Dendritic cell treated with granulocyte-macrophage colony-stimulating factor and Interleukin-4, amounts not matched to agents 40 ng/mL and 50 ng/mL, for 4 days (primary cell): ENCODE measurements around the gene APLP1.
"Not testable (repeated sequence)": the region's sequence is repeated elsewhere in the genome, so short reads cannot be mapped to it uniquely, and the experiment has no call there.

Experiments
- H3K27ac Mint-ChIP-seq: one replicate; pipeline ENCODE4 v1.8.0; 2022; ENCODE audit warnings: mild to moderate bottlenecking, mixed read lengths
- H3K27me3 Mint-ChIP-seq: one replicate; pipeline ENCODE4 v1.8.0; 2022; ENCODE audit warnings: mild to moderate bottlenecking, mixed read lengths
- H3K36me3 Mint-ChIP-seq: one replicate; pipeline ENCODE4 v1.8.0; 2022; ENCODE audit warnings: low read depth, mixed read lengths
- H3K4me1 Mint-ChIP-seq: one replicate; pipeline ENCODE4 v1.8.0; 2022; ENCODE audit warnings: low read depth, mixed read lengths
- H3K4me3 Mint-ChIP-seq: one replicate; pipeline ENCODE4 v1.8.0; 2022; ENCODE audit warnings: mild to moderate bottlenecking, moderate library complexity, mixed read lengths
- H3K9me3 Mint-ChIP-seq: one replicate; pipeline ENCODE4 v1.8.0; 2022; ENCODE audit warnings: mixed read lengths
- intact Hi-C: fragments of 100-400 bp; cut with micrococcal nuclease; formaldehyde crosslinking; loops from one replicate; pipeline ENCODE4 v1.15.0; 2022

The APLP1 gene

DNA sequence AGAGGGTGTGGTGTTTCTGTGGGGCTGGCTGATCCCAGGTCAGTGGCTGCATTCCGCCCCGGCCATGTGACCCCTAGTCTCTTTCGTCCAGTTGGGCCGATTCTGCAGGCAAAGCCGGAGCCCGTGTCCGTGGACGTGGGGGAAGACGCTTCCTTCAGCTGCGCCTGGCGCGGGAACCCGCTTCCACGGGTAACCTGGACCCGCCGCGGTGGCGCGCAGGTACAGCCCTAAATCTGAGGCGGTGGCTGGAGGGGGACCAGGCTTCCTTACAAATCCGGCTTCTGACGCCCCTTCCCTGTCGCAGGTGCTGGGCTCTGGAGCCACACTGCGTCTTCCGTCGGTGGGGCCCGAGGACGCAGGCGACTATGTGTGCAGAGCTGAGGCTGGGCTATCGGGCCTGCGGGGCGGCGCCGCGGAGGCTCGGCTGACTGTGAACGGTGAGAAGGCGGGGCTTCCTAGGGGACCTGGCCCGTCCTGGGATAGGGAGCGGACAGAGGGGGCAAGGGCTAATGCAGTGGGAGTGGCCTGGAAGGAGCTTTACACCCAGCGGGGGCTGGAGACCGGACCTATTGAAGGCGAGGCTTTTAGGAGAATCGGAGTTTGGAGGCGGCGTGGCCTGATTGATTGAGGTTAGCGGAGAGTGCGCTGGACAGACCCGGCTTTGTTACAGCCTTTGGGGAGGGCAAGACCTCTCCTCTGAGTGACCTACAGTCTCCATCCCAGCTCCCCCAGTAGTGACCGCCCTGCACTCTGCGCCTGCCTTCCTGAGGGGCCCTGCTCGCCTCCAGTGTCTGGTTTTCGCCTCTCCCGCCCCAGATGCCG is 7.3 kb upstream of the APLP1 start:
- H3K36me3 Mint-ChIP-seq, result no peaks in the 10 kb centered on the region
- no peak overlapping the region for H3K27ac Mint-ChIP-seq
- H3K4me3 Mint-ChIP-seq, result no peak overlapping the region
- no peaks in the 10 kb centered on the region for H3K9me3 Mint-ChIP-seq
- intact Hi-C loops, result no loop called here
- peaks cover 14% of the 10 kb centered on the region for H3K4me1 Mint-ChIP-seq
- peaks cover 92% of the 10 kb centered on the region for H3K27me3 Mint-ChIP-seq

DNA sequence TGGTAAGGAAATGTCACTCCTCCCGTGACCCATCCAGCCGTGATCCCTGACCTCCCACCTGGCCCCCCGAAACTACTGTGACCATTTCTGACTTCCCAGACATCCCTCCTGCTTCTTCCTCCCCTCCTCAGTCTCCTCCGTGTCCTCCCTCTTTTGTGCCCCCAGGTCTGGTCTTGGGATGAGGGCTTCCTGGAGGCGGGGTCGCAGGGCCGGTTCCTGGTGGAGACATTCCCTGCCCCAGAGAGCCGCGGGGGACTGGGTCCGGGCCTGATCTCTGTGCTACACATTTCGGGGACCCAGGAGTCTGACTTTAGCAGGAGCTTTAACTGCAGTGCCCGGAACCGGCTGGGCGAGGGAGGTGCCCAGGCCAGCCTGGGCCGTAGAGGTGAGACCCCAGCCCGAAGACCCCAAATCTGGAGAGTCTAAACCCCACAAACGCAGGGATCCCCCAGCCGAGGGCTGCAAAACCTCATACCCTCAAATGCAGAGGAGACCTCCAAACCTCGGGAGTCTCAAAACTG is 6.7 kb upstream of the APLP1 start:
- Mint-ChIP-seq H3K9me3 (no peaks in the 10 kb centered on the region), H3K4me3 (no peak overlapping the region), H3K27me3 (peaks cover 92% of the 10 kb centered on the region), H3K27ac (no peak overlapping the region), H3K36me3 (no peaks in the 10 kb centered on the region), H3K4me1 (peaks cover 13% of the 10 kb centered on the region)
- intact Hi-C loops, result no loop called here

DNA sequence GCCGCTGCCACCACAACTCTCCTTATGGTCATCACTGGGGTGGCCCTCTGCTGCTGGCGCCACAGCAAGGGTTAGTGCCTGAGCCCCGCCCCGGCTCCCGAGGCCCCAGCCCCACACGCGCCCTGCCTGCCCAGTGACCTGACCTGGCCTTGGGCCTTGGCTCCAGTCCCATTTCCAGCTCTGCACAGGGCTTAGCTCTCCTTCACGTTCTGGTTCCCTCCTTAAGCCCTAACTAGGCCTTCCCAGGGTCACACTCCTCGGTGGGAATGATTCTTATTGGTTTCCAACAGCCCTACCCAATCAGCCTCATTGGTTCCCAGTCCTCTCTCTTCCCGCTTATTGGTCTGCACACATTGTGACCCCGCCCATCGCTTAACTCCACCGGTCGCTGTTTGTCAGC is 5.8 kb upstream of the APLP1 start:
- no peak overlapping the region for H3K4me3 Mint-ChIP-seq
- H3K9me3 Mint-ChIP-seq, result no peaks in the 10 kb centered on the region
- H3K4me1 Mint-ChIP-seq, result peaks cover 9% of the 10 kb centered on the region
- peaks cover 90% of the 10 kb centered on the region for H3K27me3 Mint-ChIP-seq
- intact Hi-C loops, result no loop called here
- no peak overlapping the region for H3K27ac Mint-ChIP-seq
- no peaks in the 10 kb centered on the region for H3K36me3 Mint-ChIP-seq

DNA sequence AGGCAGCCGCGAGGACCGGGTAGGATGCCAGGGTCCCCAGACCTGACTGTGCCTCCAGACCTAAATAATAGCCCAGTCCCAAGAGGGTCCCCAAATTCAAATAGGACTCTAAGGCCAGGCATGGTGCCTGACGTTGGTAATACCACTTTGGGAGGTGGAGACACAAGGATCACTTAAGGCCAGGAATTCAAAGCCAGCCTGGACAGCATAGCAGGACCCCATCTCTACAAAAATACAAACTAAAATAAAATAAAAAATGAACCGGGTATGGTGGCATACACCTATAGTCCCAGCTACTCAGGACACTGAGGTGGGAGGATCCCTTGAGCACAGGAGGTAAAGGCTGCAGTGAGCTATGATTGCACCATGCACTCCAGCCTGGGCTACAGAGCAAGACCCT is 5.4 kb upstream of the APLP1 start:
- Mint-ChIP-seq H3K4me1 (peaks cover 9% of the 10 kb centered on the region), H3K27ac (no peak overlapping the region), H3K27me3 (peaks cover 90% of the 10 kb centered on the region), H3K36me3 (no peaks in the 10 kb centered on the region), H3K4me3 (no peak overlapping the region), H3K9me3 (no peaks in the 10 kb centered on the region)
- intact Hi-C loops, result no loop called here

DNA sequence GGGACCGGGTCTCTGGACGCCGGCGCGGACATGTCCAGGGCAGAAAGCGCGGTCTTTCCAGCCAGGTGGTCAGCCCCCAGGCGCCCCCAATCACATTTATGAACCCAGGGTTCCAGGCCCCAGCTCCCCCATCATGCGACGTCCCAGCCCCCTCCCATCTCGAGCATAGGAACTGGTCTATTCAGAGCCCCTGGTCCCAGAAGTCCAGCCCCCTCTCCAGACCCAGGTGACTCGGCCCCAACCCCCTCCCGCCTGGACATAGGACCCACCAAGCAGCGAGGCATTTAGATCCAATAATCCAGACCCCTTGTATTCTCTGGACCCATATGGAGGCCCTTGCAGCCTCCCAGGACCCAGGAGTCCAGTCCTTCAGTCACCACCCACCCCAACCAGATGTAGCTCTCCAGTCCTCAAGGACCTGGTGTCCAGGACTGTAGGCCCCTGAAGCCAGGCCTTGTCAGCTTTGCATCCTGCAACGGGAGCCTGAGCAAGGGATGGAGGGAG is 501 bp downstream of the APLP1 start:
- no peak overlapping the region for H3K27ac Mint-ChIP-seq
- H3K27me3 Mint-ChIP-seq, result peaks cover 73% of the 10 kb centered on the region
- peaks cover 6% of the 10 kb centered on the region for H3K9me3 Mint-ChIP-seq
- peak overlapping the region; percentile 46 for H3K4me3 Mint-ChIP-seq
- no peaks in the 10 kb centered on the region for H3K36me3 Mint-ChIP-seq
- intact Hi-C loops, result no loop called here
- peaks cover 22% of the 10 kb centered on the region for H3K4me1 Mint-ChIP-seq

DNA sequence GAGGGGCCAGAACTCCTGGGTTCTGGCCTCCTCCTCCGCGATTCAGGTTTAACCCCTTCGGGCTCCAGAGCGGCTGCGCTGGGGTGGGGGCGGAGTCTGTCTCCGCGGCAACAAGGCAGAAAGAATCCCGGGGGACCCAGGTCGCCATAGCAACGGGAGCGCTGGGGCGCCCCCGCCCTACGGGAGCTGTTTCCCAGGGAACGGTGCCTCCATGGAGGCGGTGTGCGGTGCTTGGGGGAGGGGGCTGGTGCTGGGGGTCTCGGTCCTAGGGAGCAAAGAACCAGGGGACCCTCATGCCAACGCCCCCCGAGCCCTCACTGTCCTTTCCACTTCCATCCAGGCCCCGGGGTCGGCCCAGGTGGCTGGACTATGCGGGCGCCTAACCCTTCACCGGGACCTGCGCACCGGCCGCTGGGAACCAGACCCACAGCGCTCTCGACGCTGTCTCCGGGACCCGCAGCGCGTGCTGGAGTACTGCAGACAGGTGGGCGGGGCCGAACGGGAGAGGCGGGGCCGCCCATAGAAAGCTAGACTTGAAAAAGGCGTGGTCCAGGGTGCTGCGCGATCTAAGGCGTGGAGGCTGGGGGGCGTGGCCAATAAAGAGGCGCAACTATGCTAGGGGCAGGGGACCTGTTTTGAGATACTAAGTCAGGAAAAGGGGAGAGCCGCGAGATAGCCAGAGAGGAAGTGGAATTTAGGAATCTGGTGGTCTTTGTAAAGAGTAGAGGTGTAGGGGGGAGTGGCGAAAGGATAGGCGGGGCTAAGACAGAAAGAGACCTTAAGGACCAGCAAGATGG is 1.2 kb downstream of the APLP1 start:
- H3K27ac Mint-ChIP-seq, result peak overlapping the region; percentile 49
- H3K27me3 Mint-ChIP-seq, result peaks cover 70% of the 10 kb centered on the region
- H3K4me3 Mint-ChIP-seq, result peak overlapping the region; percentile 65
- peaks cover 6% of the 10 kb centered on the region for H3K9me3 Mint-ChIP-seq
- H3K4me1 Mint-ChIP-seq, result peaks cover 22% of the 10 kb centered on the region
- no peaks in the 10 kb centered on the region for H3K36me3 Mint-ChIP-seq
- intact Hi-C loops, result no loop called here

DNA sequence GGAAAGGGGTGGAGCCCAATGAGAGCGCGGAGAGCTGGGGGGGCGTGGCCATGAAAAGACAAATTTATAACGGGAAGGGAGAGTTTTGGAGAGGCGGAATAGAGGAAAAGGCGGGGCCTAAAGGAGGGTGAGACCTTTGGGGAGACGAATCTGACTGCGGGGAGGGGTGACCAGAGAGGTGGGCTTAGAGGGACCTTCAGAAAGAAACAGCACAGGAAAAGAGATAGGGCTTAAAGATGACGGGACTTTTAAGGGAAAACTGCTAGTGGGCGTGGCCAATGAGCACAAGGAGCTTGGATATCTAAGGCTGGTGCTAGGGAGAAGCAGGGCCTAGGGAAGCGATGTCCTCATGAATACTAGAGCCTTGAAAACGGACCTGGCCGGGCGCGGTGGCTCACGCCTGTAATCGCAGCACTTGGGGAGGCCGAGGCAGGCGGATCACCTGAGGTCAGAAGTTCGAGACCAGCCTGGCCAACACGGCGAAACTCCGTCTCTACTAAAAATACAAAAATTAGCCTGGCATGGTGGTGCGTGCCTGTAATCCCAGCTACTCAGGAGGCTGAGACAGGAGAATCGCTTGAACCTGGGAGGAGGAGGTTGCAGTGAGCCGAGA is 1.9 kb downstream of the APLP1 start:
- intact Hi-C loops, H3K9me3 Mint-ChIP-seq, H3K36me3 Mint-ChIP-seq: not testable (repeated sequence)
- peak overlapping the region; percentile 49 for H3K27ac Mint-ChIP-seq
- H3K4me3 Mint-ChIP-seq, result peak overlapping the region; percentile 65
- H3K27me3 Mint-ChIP-seq, result peaks cover 66% of the 10 kb centered on the region
- peaks cover 22% of the 10 kb centered on the region for H3K4me1 Mint-ChIP-seq

DNA sequence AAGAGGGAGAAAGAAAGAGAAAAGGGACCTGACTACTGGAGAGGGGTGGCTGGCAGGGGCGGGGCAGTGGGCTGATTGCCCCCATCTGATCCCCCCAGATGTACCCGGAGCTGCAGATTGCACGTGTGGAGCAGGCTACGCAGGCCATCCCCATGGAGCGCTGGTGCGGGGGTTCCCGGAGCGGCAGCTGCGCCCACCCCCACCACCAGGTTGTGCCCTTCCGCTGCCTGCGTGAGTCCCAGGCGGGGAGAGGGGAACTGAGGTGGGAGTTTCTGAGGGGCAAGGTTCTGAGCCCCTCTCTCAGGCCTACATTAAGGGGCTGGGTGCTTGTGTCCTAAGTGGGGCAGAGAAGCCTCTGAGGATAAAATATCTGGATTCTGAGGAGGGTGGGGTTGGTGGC is 2.4 kb downstream of the APLP1 start:
- H3K27me3 Mint-ChIP-seq, result peaks cover 61% of the 10 kb centered on the region
- no peaks in the 10 kb centered on the region for H3K36me3 Mint-ChIP-seq
- no peak overlapping the region for H3K27ac Mint-ChIP-seq
- H3K9me3 Mint-ChIP-seq, result peaks cover 6% of the 10 kb centered on the region
- no peak overlapping the region for H3K4me3 Mint-ChIP-seq
- intact Hi-C loops, result no loop called here
- peaks cover 22% of the 10 kb centered on the region for H3K4me1 Mint-ChIP-seq

DNA sequence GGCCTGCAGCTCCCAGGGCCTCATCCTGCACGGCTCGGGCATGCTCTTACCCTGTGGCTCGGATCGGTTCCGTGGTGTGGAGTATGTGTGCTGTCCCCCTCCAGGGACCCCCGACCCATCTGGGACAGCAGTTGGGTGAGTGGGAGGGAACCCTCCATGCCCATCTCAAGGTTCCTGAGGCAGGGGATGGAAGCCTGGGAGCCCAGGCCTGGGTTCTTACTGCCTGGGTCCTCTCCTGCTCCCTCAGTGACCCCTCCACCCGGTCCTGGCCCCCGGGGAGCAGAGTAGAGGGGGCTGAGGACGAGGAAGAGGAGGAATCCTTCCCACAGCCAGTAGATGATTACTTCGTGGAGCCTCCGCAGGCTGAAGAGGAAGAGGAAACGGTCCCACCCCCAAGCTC is 3.2 kb downstream of the APLP1 start:
- Mint-ChIP-seq H3K4me1 (peaks cover 22% of the 10 kb centered on the region), H3K27me3 (peaks cover 58% of the 10 kb centered on the region), H3K27ac (no peak overlapping the region), H3K4me3 (no peak overlapping the region), H3K9me3 (peaks cover 6% of the 10 kb centered on the region), H3K36me3 (no peaks in the 10 kb centered on the region)
- intact Hi-C loops, result no loop called here

DNA sequence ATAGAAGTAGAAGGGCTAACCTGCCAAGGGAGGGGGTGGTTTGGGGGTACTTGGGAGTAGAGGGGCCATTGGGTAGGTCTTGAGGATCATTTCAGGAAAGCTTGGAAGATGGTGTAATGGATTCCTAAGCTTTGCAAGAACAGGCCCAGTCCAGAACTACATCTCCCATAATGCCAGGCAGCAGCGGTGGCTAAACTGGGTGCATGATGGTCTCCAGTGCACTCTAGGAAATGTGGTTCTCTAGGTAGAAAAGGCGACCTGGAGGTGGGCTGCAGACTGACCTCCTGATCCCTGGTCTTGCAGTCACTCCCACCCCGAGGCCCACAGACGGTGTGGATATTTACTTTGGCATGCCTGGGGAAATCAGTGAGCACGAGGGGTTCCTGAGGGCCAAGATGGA is 3.8 kb downstream of the APLP1 start:
- intact Hi-C loops, result no loop called here
- H3K27me3 Mint-ChIP-seq, result peaks cover 56% of the 10 kb centered on the region
- peaks cover 22% of the 10 kb centered on the region for H3K4me1 Mint-ChIP-seq
- H3K27ac Mint-ChIP-seq, result no peak overlapping the region
- H3K36me3 Mint-ChIP-seq, result no peaks in the 10 kb centered on the region
- peaks cover 6% of the 10 kb centered on the region for H3K9me3 Mint-ChIP-seq
- no peak overlapping the region for H3K4me3 Mint-ChIP-seq

DNA sequence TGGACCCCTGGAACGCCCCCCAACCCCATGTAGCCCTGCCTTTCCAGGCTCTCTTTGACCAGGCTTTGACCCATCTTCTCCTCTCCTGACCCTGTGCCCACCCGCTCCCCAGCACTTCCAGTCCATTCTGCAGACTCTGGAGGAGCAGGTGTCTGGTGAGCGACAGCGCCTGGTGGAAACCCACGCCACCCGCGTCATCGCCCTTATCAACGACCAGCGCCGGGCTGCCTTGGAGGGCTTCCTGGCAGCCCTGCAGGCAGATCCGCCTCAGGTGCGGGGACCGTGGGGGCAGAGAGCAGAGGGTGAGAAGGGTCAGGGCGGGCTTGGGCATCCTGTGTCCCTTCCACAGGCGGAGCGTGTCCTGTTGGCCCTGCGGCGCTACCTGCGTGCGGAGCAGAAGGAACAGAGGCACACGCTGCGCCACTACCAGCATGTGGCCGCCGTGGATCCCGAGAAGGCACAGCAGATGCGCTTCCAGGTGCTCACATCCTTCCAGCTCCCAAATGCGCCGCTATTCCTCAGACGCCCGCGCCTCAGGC is 6.1 kb downstream of the APLP1 start:
- H3K4me1 Mint-ChIP-seq, result peaks cover 18% of the 10 kb centered on the region
- intact Hi-C loops, result no loop called here
- no peak overlapping the region for H3K4me3 Mint-ChIP-seq
- no peak overlapping the region for H3K27ac Mint-ChIP-seq
- H3K27me3 Mint-ChIP-seq, result peaks cover 60% of the 10 kb centered on the region
- peaks cover 6% of the 10 kb centered on the region for H3K9me3 Mint-ChIP-seq
- H3K36me3 Mint-ChIP-seq, result no peaks in the 10 kb centered on the region

DNA sequence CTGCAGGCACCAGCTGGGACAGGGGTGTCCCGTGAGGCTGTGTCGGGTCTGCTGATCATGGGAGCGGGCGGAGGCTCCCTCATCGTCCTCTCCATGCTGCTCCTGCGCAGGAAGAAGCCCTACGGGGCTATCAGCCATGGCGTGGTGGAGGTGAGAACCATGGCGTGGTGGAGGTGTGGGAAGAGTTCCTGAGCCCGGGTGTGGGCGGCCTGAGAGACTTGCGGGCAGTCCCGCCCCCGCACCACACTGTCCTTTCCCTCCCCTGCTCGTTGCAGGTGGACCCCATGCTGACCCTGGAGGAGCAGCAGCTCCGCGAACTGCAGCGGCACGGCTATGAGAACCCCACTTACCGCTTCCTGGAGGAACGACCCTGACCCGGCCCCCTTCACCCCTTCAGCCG is 10.7 kb downstream of the APLP1 start:
- H3K27me3 Mint-ChIP-seq, result peaks cover 38% of the 10 kb centered on the region
- intact Hi-C loops, result loop anchor here (1.0 kb wide), 1 partner anchor 53 kb away; no protein-coding TSS in a partner anchor
- H3K36me3 Mint-ChIP-seq, result no peaks in the 10 kb centered on the region
- peak overlapping the region; percentile 21 for H3K27ac Mint-ChIP-seq
- no peak overlapping the region for H3K4me3 Mint-ChIP-seq
- no peaks in the 10 kb centered on the region for H3K9me3 Mint-ChIP-seq
- H3K4me1 Mint-ChIP-seq, result peaks cover 11% of the 10 kb centered on the region

DNA sequence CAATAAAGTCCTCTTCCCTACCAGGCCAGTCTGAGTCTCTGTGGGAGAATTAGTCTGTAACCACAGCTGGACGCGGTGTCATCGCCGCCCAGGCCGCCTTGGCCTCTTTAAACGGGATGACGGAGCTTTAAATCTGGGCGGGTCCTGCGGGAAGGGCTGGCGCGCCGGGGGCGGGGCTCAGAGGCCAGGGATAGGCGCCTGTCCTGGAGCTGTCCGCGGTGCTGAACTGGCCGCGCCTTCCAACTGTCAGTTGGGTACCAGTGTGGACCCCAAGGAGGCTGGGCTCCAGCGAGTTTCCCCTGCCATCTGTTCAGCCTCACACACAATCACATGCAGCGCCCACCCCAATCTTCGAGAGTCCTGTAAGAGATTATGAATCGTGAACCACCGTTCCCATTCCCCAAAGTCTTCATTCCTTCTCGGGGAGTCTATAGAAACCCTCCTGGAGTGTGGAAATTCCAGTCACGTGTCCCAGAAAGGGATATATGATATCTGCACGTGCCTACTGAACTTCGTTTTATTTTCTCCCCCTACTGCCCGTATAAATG is 11.5 kb downstream of the APLP1 start:
- intact Hi-C loops, result loop anchor here (1.0 kb wide), 1 partner anchor 52 kb away; no protein-coding TSS in a partner anchor
- Mint-ChIP-seq H3K4me3 (peak overlapping the region; percentile 22), H3K4me1 (peaks cover 11% of the 10 kb centered on the region), H3K27ac (peak overlapping the region; percentile 21), H3K36me3 (no peaks in the 10 kb centered on the region), H3K9me3 (no peaks in the 10 kb centered on the region), H3K27me3 (peaks cover 35% of the 10 kb centered on the region)
